GM18517 (cell line): ENCODE data around the gene SLC12A6.
"Not testable (repeated sequence)": the region's sequence is repeated elsewhere in the genome, so short reads cannot be mapped to it uniquely, and the experiment has no call there.

Experiments
- ATAC-seq: cut with Tn5 transposase; IDR thresholded peaks from one replicate; pipeline ENCODE4 v1.9.1; 2021; ENCODE audit warnings: mild to moderate bottlenecking, moderate library complexity; ENCODE audit not compliant: unreplicated experiment

The SLC12A6 gene

GRCh38 chr15:34358367-34358766 lies 20.8 kb upstream of the SLC12A6 start:
- no peak for ATAC-seq

- no peak for ATAC-seq
Observed at GRCh38 chr15:34357653-34358052, 20.1 kb upstream of the SLC12A6 start.

DNA sequence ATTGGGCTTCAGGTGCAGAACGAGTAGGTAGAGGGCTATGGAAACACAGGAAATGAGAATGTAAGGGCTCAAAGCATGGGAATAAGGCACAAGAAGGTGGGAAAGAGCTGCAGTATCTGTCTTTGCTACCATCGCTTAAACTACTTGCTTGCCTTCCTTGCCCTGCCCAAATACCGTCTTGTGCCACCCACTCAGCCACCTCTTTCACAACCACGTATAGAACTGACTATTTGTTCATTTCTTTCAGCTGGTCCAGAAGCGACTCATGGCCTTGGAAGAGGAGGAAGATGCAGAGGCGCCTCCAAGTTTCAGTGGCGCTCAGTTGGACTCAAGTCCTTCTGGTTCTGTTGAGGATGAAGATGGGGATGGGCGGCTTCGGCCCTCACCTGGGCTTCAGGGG lies 17.7 kb upstream of the SLC12A6 start:
- no peak for ATAC-seq

GRCh38 chr15:34354286-34354685 lies 16.7 kb upstream of the SLC12A6 start:
- no peak for ATAC-seq

GRCh38 chr15:34353627-34354026 lies 16.0 kb upstream of the SLC12A6 start:
- no peak for ATAC-seq

DNA sequence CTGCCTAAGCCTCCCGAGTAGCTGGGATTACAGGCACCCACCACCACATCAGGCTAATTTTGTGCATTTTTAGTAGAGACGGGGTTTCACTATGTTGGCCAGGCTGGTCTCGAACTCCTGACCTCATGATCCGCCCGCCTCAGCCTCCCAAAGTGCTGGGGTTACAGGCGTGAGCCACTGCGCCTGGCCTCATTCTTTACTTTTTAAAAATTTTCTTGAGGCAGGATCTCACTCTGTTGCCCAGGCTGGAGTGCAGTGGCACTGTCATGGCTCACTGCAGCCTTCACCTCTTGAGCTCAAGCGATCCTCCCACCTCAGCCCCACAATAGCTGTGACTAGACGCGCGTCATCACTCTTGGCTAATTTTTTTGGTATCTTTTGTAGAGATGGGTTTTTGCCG lies 15.4 kb upstream of the SLC12A6 start:
- not testable (repeated sequence) for ATAC-seq

GRCh38 chr15:34349769-34350168 lies 12.2 kb upstream of the SLC12A6 start:
- no peak for ATAC-seq

DNA sequence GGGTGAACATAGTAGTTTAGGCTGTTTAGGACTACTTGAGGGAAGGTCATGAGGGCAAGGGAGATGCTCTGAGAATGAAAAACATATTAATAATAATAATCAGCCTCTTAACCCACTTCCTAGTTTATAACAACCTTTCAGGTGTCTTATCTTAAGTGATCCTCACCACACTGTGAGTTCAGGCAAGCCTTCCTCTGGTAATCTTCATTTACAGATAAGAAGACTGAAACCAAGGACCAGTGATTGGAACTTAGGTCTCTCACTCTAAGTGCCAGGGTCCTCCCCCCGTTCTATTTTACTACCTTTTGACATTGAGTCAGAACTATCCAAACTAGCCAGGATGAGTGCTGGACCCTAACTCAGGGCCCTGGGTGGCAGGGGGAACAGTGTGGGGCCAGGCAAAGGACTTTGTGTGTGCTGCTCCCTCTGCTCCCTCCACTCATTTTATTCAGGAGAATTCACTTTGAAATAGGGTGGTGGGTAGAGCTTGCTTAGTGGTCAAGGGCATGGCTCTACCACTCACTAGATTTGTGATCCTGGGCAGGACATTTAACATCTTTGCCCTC lies 11.2 kb upstream of the SLC12A6 start:
- ATAC-seq, result no peak

DNA sequence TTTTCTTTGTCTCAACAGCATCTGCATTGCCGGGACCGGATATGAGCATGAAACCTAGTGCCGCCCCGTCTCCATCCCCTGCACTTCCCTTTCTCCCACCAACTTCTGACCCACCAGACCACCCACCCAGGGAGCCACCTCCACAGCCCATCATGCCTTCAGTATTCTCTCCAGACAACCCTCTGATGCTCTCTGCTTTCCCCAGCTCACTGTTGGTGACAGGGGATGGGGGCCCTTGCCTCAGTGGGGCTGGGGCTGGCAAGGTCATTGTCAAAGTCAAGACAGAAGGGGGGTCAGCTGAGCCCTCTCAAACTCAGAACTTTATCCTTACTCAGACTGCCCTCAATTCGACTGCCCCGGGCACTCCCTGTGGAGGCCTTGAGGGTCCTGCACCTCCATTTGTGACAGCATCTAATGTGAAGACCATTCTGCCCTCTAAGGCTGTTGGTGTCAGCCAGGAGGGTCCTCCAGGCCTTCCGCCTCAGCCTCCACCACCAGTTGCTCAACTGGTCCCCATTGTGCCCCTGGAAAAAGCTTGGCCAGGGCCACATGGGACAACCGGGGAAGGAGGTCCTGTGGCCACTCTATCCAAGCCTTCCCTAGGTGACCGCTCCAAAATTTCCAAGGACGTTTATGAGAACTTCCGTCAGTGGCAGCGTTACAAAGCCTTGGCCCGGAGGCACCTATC lies 10.5 kb upstream of the SLC12A6 start:
- ATAC-seq, result no peak

GRCh38 chr15:34342737-34343575 lies 5.4 kb upstream of the SLC12A6 start, which contains the start of the genes NOP10 and NUTM1:
NOP10 (minus strand) TSS chr15:34343136; CDS start chr15:34343073, 63 bp downstream.
NUTM1 (plus strand) TSS chr15:34343315; CDS start chr15:34343697, 382 bp downstream.
- peak; percentile 84 for ATAC-seq

DNA sequence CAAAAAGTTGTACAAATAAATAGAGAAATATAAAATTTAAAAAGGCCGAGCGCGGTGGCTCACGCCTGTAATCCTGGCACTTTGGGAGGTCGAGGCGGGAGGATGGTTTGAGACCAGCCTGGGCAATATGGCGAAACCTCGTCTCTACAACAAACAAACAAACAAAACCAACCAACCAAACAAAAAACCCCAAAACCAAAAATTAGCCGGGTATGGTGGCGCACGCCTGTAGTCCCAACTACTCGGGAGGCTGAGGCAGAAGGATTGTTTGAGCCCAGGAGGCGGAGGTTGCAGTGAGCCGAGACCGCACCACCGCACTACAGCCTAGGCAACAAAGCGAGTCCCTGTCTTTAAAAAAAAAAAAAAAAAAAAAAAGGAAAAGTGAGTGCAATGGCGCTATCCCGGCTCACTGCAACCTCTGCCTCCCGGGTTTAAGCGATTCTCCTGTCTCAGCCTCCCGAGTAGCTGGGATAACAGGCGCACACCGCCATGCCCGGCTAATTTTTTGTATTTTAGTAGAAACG lies 4.7 kb upstream of the SLC12A6 start:
- ATAC-seq, result not testable (repeated sequence)

GRCh38 chr15:34341381-34342212 lies 4.0 kb upstream of the SLC12A6 start:
- ATAC-seq, result no peak

- no peak for ATAC-seq
Observed at GRCh38 chr15:34339946-34340345, 2.4 kb upstream of the SLC12A6 start.

DNA sequence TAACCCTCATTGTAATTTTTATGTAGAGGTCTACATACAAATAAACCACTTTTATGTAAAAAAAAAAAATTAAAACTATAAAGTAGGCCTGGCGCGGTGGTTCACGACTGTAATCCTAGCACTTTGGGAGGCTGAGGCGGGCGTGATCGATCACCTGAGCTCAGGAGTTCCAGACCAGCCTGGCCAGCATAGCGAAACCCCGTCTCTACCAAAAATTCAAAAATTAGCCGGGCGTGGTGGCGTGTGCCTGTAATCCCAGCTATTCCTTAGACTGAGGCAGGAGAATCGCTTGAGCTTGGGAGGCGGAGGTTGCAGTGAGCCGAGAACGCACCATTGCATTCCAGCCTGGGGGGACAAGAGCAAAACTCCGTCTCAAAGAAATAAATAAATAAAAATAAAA lies 766 bp upstream of the SLC12A6 start:
- no peak for ATAC-seq

- no peak for ATAC-seq
Observed at GRCh38 chr15:34336991-34337556, 507 bp downstream of the SLC12A6 start.

- ATAC-seq, result no peak
Observed at GRCh38 chr15:34336231-34336990, 1.2 kb downstream of the SLC12A6 start.

DNA sequence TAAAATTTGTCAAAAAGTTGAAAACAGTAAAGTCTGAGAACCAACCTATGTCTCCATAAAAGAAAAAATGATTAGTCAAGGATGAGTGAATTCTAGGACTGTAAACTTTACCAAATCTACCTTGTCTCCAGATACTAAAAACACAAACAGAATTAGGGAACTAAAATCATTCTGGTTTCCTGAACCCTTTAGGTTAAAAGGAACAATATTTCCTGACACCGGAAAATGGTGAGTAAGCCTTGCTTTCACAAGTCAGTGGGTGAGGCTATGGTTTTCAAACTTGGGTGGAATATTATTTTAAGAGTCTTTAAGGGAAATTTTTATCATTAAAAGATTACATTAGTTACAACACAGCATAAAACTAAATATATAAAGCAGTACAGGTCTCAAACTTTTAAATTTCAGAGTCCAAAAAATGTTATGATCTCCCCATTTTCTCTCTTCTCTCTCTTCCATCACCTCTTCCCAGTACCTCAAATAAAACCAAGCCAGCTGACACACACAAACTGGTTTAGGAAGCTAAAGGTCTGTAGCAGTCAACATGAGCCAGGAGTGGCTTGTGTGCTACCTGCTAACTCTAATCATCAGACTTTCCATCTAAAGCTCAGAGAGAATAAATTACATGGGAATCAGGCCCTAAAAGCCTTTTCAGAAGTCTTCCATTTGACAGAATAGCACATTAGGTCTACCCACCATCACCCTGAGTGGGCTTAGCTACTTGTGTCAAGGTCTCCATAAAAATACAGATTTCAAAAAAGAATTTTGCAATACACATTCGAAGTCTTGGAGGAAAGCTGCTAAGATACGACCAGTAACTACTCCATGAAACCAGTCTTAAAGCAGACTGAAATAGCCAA lies 2.2 kb downstream of the SLC12A6 start:
- no peak for ATAC-seq

GRCh38 chr15:34334672-34335071 lies 2.9 kb downstream of the SLC12A6 start:
- no peak for ATAC-seq
